ENCODE measurements around the gene RSRC2.

DNA sequence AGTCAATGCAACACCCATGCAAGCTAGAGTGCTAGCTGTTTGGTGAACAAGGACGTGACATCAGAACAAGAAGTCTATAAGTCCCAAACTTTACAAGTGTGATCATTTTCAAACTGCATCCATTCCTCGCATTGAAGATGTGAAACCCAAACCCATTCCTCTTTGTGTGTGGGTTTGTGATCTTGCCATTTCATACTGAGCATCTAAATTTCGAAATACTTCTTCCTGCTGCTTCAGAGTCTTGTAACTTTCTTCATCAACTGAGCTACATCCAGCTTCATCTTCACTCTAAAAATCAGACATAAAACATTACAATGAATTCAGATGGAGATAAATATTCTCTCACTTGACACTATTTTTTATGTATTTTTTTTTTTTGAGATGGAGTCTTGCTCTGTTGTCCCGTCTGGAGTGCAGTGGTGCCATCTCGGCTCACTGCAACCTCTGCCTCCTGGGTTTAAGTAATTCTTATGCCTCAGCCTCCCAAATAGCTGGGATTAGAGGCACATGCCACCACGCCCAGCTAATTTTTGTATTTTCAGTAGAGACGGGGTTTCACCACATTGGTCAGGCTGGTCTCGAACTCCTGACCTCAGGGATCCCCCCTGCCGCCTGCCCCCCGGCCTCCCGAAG, 21.2 kb downstream of the RSRC2 start:
- TF ChIP-seq EZH2 (IDR thresholded peaks at IDR 0.05; ENCODE audit: insufficient read depth, poor library complexity, severe bottlenecking) (no peak), EZH2phosphoT487 (IDR thresholded peaks at IDR 0.05; ENCODE audit: insufficient read depth, low read depth) (no peak)

All from GM23248 (cell line).